ENCODE data around the gene EBLN2.

EBLN2 gene

DNA sequence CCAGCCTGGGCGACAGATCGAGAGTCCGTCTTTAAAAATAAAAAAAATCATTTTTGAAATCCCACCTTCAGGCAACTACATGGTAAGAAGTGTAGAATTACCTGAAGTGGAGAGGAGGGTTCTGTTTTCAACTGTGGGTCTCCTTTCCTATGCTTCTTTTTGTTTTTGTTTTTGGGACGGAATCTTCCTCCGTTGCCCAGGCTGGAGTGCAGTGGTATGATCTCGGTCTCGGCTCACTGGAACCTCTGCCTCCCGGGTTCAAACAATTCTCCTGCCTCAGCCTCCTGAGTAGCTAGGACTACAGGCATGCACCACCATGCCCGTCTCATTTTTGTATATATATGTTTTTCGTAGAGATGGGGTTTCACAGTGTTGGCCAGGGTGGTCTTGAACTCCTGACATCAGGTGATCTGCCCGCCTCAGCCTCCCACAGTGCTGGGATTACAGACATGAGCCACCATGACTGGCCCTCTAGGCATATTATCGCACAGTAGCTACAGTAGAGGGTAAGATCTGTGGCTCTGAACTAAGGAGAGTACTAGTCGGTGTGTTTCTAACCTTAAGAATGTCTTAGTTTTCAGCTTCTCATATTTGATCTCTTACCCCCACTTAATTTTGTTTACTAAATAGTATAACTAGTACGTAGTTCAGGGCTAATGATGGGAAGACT, 8.5 kb downstream of the EBLN2 start:
- H3K27me3 ChIP-seq (ENCODE audit: control insufficient read depth, insufficient read depth, low read length) = no peaks in the 10 kb centered on the region
- no peak overlapping the region for H3K9ac ChIP-seq (ENCODE audit: low read length)
- no peaks in the 10 kb centered on the region for H3K4me1 ChIP-seq (ENCODE audit: control insufficient read depth, insufficient read depth, low read length)
- no peak overlapping the region for H3K4me3 ChIP-seq (ENCODE audit: low read length)
- H3K36me3 ChIP-seq (ENCODE audit: control insufficient read depth, insufficient read depth, low read length) = peaks cover 2% of the 10 kb centered on the region
- H3K27ac ChIP-seq (ENCODE audit: low read depth, low read length) = no peak overlapping the region

- Histone ChIP-seq H3K27ac (ENCODE audit: low read depth, low read length) (no peak overlapping the region), H3K4me3 (ENCODE audit: low read length) (no peak overlapping the region), H3K9ac (ENCODE audit: low read length) (no peak overlapping the region), H3K27me3 (ENCODE audit: control insufficient read depth, insufficient read depth, low read length) (no peaks in the 10 kb centered on the region), H3K4me1 (ENCODE audit: control insufficient read depth, insufficient read depth, low read length) (no peaks in the 10 kb centered on the region), H3K36me3 (ENCODE audit: control insufficient read depth, insufficient read depth, low read length) (no peaks in the 10 kb centered on the region)
Observed at GRCh38 chr3:73070675-73071575, 9.5 kb downstream of the EBLN2 start.

- H3K4me3 ChIP-seq (ENCODE audit: low read length) = no peak overlapping the region
- no peak overlapping the region for H3K9ac ChIP-seq (ENCODE audit: low read length)
- H3K4me1 ChIP-seq (ENCODE audit: control insufficient read depth, insufficient read depth, low read length) = no peaks in the 10 kb centered on the region
- no peaks in the 10 kb centered on the region for H3K36me3 ChIP-seq (ENCODE audit: control insufficient read depth, insufficient read depth, low read length)
- H3K27me3 ChIP-seq (ENCODE audit: control insufficient read depth, insufficient read depth, low read length) = no peaks in the 10 kb centered on the region
- H3K27ac ChIP-seq (ENCODE audit: low read depth, low read length) = no peak overlapping the region
Observed at GRCh38 chr3:73071952-73072351, 10.5 kb downstream of the EBLN2 start.

DNA sequence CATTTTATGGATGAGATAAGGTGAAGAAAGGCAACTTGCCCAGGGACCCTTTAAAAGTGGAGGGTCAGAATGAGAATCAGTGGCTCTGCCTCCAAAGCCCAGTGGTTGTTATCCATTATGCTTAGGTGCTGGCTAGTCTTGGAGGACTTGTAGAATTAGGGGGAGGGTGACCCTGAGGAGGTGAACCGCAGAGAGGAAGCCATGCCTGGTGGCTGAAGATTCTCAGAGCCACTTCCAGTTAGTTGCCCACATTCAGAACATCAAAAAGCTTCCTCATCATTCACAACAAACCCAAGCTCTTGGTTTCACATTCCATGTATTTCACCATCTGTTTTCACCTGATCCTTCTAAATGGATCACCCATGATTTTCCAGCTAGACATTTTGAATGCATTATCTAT, 11.2 kb downstream of the EBLN2 start:
- Histone ChIP-seq H3K36me3 (ENCODE audit: control insufficient read depth, insufficient read depth, low read length) (no peaks in the 10 kb centered on the region), H3K27ac (ENCODE audit: low read depth, low read length) (no peak overlapping the region), H3K9ac (ENCODE audit: low read length) (no peak overlapping the region), H3K4me1 (ENCODE audit: control insufficient read depth, insufficient read depth, low read length) (no peaks in the 10 kb centered on the region), H3K4me3 (ENCODE audit: low read length) (no peak overlapping the region), H3K27me3 (ENCODE audit: control insufficient read depth, insufficient read depth, low read length) (no peaks in the 10 kb centered on the region)

DNA sequence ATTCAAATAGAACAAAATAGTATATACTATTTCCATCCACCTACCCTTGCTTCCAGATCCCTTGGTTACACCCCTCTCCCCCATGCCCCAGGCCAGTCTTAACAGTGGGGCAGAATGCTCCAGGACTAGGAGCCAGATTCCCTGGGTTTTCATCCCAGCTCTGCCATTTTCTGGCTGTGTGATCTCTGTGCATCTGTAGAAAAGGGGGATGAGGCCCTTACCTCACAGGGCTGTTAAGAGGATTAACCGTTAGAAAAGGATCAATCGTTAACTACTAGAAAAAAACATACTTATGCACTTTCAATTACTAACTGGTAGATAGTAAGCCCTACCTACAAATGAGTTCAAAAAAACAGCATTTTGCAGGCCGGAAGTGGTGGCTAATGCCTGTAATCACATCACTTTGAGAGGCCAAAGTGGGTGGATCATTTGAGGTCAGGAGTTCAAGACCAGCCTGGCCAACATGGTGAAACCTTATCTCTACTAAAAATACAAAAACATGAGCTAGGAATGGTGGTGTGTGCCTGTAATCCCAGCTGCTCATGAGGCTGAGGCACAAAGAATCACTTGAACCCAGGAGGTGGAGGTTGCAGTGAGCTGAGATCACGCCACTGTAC, 11.7 kb downstream of the EBLN2 start:
- H3K4me3 ChIP-seq (ENCODE audit: low read length) = no peak overlapping the region
- no peak overlapping the region for H3K9ac ChIP-seq (ENCODE audit: low read length)
- H3K27me3 ChIP-seq (ENCODE audit: control insufficient read depth, insufficient read depth, low read length) = no peaks in the 10 kb centered on the region
- H3K27ac ChIP-seq (ENCODE audit: low read depth, low read length) = no peak overlapping the region
- H3K36me3 ChIP-seq (ENCODE audit: control insufficient read depth, insufficient read depth, low read length) = no peaks in the 10 kb centered on the region
- H3K4me1 ChIP-seq (ENCODE audit: control insufficient read depth, insufficient read depth, low read length) = no peaks in the 10 kb centered on the region

DNA sequence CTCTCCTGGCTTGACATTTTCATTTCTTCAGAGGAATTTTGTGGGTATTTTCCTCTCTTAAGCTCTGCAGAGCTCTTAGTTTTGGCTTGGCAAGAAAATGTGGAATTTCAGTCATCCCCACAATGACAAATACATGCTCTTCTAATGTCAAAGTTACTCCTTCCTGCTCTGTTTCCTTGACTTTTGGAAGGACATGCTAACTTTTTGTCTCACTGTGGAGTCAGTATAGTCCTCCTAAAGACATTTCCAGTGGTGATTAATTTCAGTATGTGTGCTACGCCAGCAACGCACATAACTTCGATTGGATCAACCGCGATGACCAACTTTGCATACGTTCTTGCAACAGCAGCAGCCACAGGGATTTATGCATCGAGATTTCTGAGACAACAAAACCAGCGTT, 13.3 kb downstream of the EBLN2 start:
- Histone ChIP-seq H3K9ac (ENCODE audit: low read length) (no peak overlapping the region), H3K36me3 (ENCODE audit: control insufficient read depth, insufficient read depth, low read length) (no peaks in the 10 kb centered on the region), H3K27me3 (ENCODE audit: control insufficient read depth, insufficient read depth, low read length) (no peaks in the 10 kb centered on the region), H3K4me3 (ENCODE audit: low read length) (no peak overlapping the region), H3K27ac (ENCODE audit: low read depth, low read length) (no peak overlapping the region), H3K4me1 (ENCODE audit: control insufficient read depth, insufficient read depth, low read length) (no peaks in the 10 kb centered on the region)

GRCh38 chr3:73080216-73080966, 18.9 kb downstream of the EBLN2 start:
- no peak overlapping the region for H3K9ac ChIP-seq (ENCODE audit: low read length)
- no peak overlapping the region for H3K4me3 ChIP-seq (ENCODE audit: low read length)
- no peaks in the 10 kb centered on the region for H3K4me1 ChIP-seq (ENCODE audit: control insufficient read depth, insufficient read depth, low read length)
- H3K27ac ChIP-seq (ENCODE audit: low read depth, low read length) = no peak overlapping the region
- no peaks in the 10 kb centered on the region for H3K36me3 ChIP-seq (ENCODE audit: control insufficient read depth, insufficient read depth, low read length)
- no peaks in the 10 kb centered on the region for H3K27me3 ChIP-seq (ENCODE audit: control insufficient read depth, insufficient read depth, low read length)

- no peaks in the 10 kb centered on the region for H3K27me3 ChIP-seq (ENCODE audit: control insufficient read depth, insufficient read depth, low read length)
- no peaks in the 10 kb centered on the region for H3K36me3 ChIP-seq (ENCODE audit: control insufficient read depth, insufficient read depth, low read length)
- no peak overlapping the region for H3K4me3 ChIP-seq (ENCODE audit: low read length)
- no peak overlapping the region for H3K27ac ChIP-seq (ENCODE audit: low read depth, low read length)
- no peak overlapping the region for H3K9ac ChIP-seq (ENCODE audit: low read length)
- H3K4me1 ChIP-seq (ENCODE audit: control insufficient read depth, insufficient read depth, low read length) = no peaks in the 10 kb centered on the region
Observed at GRCh38 chr3:73081140-73081539, 19.7 kb downstream of the EBLN2 start.

DNA sequence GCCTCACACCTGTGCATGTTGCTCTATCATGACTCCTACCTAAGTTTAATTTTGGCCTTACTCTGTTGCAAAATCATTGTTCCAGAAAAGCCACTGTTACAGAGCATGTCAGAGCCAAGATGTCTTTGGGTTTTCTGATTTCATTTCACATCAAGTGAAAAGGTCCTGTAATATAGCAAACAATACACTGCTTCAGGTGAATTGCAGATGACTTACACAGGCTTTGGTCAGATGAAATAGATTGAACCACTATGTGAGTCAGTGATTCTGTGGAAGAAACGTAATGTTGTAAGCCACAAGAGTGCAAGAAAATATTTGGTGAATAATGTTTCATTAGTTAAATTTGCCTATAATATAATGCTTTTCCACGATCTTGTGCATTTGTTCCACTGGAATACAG, 22.7 kb downstream of the EBLN2 start:
- no peak overlapping the region for H3K27ac ChIP-seq (ENCODE audit: low read depth, low read length)
- H3K9ac ChIP-seq (ENCODE audit: low read length) = no peak overlapping the region
- no peaks in the 10 kb centered on the region for H3K27me3 ChIP-seq (ENCODE audit: control insufficient read depth, insufficient read depth, low read length)
- H3K4me1 ChIP-seq (ENCODE audit: control insufficient read depth, insufficient read depth, low read length) = no peaks in the 10 kb centered on the region
- no peak overlapping the region for H3K4me3 ChIP-seq (ENCODE audit: low read length)
- no peaks in the 10 kb centered on the region for H3K36me3 ChIP-seq (ENCODE audit: control insufficient read depth, insufficient read depth, low read length)

DNA sequence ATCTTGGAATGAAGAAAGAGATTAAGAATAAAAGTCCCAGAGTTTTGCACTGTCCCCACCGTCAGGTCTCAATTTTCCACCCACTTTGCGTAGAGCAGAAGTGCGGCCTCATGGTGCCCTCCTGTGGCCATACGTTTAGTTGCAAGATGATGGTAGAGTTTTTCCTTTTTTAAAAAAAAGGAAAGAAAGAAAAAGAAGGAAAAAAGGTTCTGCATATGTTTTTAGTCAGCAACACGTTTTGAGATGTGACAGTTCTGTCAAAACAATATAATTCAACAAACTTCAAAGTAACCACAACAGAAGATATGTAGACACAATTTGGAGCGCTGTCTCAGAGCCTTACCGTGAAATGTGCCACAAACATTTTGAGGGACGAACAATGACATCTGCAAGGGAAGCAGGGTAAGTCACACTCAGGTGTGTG, 24.6 kb downstream of the EBLN2 start:
- Histone ChIP-seq H3K4me1 (ENCODE audit: control insufficient read depth, insufficient read depth, low read length) (no peaks in the 10 kb centered on the region), H3K27me3 (ENCODE audit: control insufficient read depth, insufficient read depth, low read length) (no peaks in the 10 kb centered on the region), H3K4me3 (ENCODE audit: low read length) (no peak overlapping the region), H3K27ac (ENCODE audit: low read depth, low read length) (no peak overlapping the region), H3K36me3 (ENCODE audit: control insufficient read depth, insufficient read depth, low read length) (no peaks in the 10 kb centered on the region), H3K9ac (ENCODE audit: low read length) (no peak overlapping the region)

GRCh38 chr3:73094129-73094528, 32.7 kb downstream of the EBLN2 start:
- no peaks in the 10 kb centered on the region for H3K4me1 ChIP-seq (ENCODE audit: control insufficient read depth, insufficient read depth, low read length)
- no peaks in the 10 kb centered on the region for H3K27me3 ChIP-seq (ENCODE audit: control insufficient read depth, insufficient read depth, low read length)
- no peak overlapping the region for H3K9ac ChIP-seq (ENCODE audit: low read length)
- H3K4me3 ChIP-seq (ENCODE audit: low read length) = no peak overlapping the region
- H3K36me3 ChIP-seq (ENCODE audit: control insufficient read depth, insufficient read depth, low read length) = no peaks in the 10 kb centered on the region
- no peak overlapping the region for H3K27ac ChIP-seq (ENCODE audit: low read depth, low read length)

DNA sequence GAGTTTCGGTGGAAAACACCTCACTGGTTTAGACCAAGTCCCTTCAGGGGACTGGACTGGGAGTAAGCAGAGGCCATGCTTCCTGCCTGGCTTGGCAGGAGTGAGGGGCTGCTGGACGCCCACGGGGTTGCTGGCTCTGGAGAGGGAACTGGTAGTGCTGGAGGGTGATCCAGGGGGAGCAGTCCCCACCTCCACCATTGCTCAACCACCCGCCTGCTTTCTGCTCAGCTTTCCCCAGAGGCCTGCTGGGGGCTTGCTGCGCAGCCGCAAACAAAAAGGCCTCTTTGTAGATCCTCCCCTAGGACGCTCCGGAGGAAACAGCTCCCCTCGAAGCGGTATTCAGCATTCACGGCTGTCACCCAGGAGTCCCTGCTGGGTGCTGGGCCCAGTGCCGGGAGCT, 33.5 kb downstream of the EBLN2 start:
- Histone ChIP-seq H3K36me3 (ENCODE audit: control insufficient read depth, insufficient read depth, low read length) (no peaks in the 10 kb centered on the region), H3K9ac (ENCODE audit: low read length) (no peak overlapping the region), H3K4me1 (ENCODE audit: control insufficient read depth, insufficient read depth, low read length) (no peaks in the 10 kb centered on the region), H3K27ac (ENCODE audit: low read depth, low read length) (no peak overlapping the region), H3K4me3 (ENCODE audit: low read length) (no peak overlapping the region), H3K27me3 (ENCODE audit: control insufficient read depth, insufficient read depth, low read length) (no peaks in the 10 kb centered on the region)
